Hepatic stellate cell (primary cell): ENCODE results near the gene ARIH2.
"Not testable (repeated sequence)": the region's sequence is repeated elsewhere in the genome, so short reads cannot be mapped to it uniquely, and the experiment has no call there.

Experiments
- DNase-seq: peaks from one replicate; pipeline ENCODE4 v3.0.0; 2011; ENCODE audit warnings: low spot score

ARIH2 gene

DNA sequence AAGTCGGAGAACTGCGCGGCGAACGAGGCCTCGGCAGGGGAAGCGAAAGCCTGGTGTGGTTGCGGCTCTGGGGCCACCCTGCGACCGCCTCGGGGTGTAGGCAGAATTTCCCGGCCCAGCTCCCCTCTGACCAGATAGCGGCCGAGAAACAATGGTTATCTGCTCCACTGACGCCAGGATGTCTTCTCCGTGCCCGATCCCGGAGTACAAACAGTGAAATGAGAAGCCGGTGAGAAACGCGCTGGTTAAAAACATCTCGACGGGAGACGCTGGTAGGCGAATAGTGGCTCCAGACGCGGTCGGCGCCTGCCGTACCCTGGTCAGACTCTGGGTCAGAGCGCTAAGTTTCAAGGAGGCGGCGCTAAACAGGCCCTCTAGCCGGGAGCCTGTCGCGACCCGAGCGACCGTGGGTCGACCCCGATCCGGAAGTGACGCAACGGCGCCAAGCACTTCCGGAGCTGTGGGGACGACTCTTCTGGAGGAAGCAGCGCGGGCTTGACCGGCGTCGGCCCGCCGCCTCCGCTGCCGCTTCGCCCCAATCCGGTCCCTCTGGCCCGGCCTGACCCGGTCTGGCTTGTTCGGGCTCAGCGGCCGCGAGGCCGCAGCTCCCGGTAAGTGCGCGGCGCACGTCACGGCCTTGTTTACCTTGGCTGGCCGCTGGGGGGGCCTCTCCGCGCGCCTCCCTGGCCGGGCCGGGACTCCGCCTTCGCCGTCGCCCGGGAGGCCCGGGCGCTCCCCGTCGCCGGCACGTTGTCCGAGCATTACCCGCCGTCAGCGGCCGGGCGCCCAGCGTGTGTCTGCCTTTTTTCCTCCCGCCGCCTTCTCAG lies at the start of gene ARIH2:
TSS of gene ARIH2 (plus strand) at position 455 of the 827 bp plus-strand sequence. CDS start 8,717 bp downstream, outside the sequence.
- peak; percentile 97 for DNase-seq

DNA sequence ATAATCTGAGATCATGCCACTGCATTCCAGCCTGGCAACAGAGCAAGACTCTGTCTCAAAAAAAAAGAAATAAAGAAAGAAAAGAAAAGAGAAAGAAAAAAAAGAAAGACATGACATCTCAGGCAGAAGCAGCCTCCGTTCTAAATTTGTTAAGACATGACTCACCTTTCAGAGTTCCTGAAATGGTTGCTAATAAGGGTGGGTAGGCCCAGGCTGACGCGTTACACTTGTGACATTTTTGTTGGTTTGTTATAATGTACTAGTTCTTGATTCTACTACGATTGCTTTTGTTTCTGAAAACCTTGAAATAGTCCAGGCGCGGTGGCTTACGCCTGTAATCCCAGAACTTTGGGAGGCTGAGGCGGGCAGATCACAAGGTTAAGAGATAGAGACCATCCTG lies 41.0 kb upstream of the ARIH2 start:
- no peak for DNase-seq

DNA sequence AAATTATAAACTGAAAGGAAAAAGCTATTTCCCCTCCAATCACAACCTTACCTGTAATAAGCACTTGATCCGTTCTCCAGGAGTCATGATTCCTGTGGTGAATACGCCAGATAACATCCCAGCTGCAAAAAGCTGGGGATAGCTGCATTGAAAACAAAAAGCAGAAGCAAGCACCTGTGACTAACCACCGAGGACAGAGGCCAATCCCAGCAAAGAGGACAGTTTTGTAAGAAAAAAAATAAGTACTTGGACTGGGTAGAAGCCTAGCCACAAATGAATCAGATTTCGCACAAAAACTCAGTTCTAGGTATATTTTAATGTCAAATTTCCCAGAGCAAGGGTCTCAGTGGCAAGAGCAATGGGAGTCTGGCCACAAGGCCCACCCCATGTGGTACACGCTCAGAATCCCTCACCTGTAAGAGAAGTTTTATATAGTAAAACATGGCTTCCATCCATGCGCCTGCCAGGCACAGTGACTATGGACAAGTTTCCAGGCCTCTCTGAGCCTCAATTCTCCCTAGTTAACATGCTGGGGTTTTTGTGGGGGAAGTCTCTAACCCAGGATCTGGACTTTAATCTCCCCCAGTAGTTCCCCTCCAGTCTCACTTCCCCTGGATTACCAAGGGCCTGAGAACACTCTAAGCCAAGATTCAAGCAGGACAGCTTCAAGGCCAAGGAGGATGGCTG lies 39.2 kb upstream of the ARIH2 start:
- no peak for DNase-seq

DNA sequence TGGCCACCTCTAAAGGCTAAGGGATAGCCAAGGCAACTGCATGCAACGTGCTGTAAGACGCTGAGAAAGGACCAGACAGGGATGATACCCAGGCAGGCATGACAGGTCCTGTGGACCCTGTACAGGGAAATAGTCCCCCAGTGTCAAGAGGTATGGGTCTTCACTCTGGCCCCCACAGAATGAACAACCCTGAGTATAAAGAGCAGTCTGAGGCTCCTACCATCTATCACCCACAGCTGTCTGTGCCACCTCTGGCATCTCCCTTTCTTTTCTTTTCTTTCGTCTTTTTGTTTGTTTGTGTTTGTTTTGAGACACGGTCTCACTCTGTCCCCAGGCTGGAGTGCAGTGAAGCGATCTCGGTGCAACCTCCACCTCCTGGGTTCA lies 38.7 kb upstream of the ARIH2 start:
- no peak for DNase-seq

DNA sequence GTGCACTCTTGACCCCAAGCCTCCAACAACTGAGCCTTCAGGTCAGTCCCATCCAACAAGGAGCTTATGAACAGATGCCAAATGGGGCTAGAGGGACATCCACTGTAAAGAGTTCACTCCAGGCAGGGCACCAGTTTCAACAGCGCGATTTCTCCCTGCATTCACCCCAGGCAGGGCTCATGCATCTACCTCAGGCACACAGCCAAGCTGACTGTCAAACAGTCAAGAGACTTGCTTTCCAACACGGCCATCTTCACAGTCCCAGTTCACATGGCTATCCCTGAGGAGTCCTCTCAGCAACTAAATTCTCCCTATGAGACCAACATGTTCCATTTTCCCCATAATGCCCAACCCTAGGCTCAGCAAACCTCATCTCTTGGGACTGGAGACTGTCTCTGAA lies 37.6 kb upstream of the ARIH2 start:
- no peak for DNase-seq

DNA sequence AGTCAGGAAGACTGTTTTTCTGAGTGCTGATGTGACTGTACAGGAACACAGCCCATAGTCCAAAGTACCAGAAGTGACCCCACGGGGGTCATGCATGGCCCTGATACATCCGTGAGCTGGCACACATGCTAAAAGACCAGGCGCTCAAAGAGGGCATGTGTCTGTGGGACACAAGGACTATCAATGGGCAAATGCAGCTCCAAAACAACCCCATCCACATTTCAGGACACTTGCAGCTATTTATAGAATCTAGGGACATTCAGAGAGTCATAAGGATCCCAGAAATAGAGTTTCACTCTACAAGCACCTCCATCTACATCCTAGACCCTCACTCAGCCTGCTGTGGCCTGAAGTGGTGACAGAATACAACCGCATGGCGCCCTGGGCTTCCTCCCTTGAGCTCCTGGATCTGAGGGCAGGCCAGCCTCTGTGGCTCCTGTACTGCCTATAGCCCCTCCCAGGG lies 37.0 kb upstream of the ARIH2 start:
- DNase-seq: no peak

DNA sequence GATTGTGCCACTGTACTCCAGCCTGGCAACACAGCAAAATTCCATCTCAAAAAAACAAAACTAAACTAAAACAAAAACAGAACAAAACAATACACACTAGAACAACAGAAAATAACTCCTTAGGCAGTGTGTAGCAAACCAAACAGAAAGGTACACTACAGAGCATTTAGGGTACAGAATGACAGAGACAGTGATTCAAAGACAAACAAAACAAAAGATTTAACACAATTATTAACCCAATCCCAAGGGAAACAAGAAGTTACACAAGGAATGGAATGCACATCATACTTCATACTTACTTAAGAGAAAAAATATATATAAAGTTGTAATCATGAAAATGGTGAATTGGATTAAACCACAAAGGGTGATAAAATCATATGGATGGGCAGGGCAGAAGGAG lies 32.9 kb upstream of the ARIH2 start:
- peak; percentile 14 for DNase-seq

DNA sequence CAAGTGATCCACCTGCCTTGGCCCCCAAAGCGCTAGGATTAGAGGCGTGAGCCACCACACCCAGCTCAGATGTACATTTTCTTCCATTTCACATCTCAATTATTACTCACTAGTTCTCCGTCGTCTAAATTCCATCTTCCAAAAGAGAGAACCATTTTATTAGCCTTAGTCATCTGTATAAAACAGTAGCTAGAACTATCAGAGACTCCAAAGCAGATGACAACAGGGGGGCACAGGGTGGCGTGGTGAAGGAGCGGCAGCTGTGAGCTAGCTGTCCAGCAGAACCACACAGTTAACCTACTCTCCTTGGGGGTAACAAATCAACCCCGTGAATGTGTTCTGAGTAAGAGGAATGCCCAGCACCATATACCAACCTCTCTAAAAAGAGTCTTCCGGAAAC lies 27.0 kb upstream of the ARIH2 start:
- no peak for DNase-seq

DNA sequence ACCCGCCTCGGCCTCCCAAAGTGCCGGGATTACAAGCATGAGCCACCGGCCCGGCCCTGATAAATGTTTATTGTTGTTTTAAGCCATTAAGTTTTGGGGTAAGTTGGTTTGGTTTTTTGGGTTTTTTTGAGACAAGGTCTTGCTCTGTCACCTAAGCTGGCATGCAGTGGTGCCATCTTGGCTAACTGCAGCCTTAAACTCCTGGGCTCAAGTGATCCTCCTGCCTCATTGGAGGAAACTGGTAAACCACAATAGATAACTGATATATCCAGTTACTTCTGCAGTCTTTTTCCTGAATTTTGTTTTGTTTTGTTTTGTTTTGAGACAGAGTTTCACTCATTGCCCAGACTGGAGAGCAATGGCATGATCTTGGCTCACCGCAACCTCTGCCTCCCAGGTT lies 24.1 kb upstream of the ARIH2 start:
- no peak for DNase-seq

DNA sequence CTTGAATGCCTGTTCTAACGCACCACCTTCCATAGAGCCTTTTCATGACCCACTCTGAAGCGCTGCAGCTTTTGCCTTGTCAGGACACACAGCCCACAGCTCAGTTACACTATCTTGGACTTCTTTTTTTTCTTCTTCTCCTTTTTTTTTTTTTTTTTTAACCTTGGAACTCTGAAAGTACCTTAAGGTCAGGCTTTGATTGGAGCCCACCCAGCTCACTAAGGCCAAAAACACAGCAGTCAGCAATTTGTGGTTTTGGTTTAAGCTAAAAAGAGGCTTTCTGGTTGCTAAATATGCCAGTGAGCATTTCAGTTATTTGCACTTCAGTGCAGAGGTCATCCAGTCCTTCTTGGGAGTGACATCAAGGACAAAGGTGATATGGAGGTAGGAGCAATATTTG lies 21.7 kb upstream of the ARIH2 start:
- no peak for DNase-seq

DNA sequence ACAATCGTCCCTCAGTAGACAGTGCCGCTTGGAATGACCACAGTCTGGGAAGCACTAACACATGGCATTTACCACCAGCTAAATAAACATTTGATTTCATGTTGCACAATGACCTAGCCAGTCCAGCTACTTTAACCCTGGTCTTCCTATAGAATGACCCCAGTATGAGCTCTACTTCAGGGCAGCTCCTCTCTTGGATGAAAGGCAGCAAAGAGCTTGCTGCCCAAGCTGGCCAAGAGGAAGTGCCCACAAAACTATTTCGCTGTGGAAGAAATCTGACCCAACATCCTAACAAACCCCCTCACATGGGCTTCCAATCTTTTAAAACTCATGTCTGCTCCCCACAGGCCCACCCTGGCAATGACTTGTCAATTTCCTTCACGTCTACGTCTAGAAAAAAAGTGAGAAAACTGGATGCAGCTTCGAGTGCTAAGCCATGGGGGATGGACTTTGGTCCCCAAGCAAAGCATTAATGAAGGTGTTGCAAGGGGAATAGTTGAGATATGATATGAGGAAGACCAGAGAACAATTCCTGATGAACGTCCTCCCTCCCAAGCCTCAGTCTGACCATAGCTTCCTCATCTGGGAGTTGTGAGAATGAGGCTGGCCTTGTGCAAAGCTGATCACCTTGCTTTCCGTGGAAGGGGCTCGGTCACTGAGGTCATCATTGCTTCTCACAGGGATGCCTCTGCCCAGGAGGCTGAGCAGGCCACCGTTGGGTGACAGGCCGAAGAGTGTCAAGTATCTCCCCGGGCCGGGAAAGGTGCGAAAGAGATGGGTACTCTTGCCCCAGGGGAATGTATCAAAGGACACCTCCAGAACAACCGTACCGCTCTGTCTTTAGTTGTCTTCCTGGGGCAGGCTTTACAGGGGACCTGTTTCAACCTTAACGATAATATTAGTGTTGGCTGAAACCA lies 20.9 kb upstream of the ARIH2 start:
- DNase-seq: no peak

DNA sequence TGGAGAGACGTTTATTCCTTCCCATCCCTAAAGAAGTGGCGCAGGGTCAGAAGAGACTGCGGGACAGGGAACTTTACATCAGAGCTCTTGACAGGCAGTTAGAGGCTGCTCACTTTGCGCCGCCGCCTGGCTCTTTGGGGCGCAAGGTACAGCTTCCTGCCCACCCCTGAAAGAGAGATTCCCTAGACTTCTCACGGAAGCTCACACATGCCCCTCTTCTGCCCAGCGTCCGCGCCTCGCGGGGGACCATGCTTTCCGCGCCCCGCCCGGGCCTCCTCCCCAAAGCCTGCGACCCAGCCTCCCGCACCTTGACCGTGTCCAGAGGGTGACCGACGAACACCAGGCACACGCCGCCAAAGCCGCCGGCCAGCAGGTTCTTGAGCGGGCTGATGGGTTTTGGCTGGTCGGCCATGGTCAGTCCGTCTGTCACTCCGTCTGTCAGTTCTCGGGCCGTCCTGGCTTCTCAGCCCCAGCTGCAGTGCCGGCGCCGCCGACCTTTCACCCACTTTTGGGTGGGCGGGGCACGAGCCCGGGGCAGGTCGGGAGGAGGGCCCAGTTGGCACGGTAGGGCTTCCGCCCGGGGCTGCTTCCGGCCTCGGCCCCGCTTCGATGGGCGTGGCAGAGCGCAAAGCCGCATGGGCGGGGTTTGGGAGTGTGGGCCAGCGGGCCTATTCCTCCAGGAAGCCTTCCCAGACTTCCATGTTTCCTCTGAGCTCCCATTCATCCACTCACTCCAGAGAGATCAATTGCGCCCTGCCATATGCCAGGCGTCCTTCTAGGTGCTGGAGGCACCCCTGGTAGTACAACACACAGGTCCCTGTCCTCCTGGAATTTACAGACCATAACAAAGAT lies 20.0 kb upstream of the ARIH2 start, which contains the start of gene SLC25A20:
TSS of gene SLC25A20 (minus strand) at position 500 of the 852 bp plus-strand sequence. CDS start at position 412, 88 bp downstream.
- peak; percentile 90 for DNase-seq

DNA sequence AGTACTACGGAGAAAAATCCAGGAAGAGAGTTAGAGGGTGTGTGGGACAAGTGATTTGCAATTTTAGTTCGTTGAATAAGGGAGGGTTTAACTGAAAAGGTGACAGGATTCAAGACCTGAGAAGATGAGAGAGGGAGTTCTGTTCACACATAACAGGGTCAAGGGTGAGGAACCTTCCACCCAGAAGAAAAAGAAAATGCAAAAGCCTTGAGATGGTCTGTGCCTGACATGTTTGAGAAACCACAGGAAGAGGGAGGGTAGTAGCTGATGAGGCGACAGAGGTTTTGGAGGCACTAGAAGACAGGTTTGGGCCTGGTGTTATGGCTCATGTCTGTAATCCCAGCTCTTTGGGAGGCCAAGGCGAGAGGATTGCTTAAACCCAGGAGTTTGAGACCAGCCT lies 19.4 kb upstream of the ARIH2 start:
- DNase-seq: no peak

DNA sequence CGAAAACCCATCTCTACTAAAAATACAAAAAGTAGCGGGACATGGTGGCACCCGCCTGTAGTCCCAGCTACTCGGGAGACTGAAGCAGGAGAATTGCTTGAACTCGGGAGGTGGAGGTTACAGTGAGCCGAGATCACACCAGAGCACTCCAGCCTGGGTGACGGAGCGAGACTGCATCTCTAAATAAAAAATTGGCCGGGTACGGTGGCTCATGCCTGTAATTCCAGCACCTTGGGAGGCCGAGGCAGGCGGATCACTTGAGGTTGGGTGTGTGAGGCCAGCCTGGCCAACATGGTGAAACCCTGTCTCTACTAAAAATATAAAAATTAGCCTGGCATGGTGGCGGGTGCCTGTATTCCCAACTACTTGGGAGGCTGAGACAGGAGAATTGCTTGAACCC lies 11.6 kb upstream of the ARIH2 start:
- DNase-seq: not testable (repeated sequence)

DNA sequence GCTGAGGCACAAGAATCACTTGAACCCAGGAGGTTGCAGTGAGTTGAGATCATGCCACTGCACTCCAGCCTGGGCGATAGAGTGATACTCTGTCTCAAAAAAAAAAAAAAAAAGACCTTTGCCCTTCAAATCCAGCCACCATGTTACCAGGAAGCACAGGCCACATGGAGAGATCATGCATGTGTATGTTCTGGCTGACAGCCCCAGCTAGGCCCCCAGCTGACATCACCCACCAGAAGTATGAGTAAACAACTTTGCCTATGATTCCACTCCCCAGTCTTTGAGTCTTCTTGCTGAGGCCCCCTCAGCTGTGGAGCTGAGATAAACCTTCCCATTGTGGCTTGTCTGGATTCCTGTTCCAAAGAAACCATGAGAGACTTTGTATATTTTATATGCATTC lies 3.3 kb upstream of the ARIH2 start:
- no peak for DNase-seq

DNA sequence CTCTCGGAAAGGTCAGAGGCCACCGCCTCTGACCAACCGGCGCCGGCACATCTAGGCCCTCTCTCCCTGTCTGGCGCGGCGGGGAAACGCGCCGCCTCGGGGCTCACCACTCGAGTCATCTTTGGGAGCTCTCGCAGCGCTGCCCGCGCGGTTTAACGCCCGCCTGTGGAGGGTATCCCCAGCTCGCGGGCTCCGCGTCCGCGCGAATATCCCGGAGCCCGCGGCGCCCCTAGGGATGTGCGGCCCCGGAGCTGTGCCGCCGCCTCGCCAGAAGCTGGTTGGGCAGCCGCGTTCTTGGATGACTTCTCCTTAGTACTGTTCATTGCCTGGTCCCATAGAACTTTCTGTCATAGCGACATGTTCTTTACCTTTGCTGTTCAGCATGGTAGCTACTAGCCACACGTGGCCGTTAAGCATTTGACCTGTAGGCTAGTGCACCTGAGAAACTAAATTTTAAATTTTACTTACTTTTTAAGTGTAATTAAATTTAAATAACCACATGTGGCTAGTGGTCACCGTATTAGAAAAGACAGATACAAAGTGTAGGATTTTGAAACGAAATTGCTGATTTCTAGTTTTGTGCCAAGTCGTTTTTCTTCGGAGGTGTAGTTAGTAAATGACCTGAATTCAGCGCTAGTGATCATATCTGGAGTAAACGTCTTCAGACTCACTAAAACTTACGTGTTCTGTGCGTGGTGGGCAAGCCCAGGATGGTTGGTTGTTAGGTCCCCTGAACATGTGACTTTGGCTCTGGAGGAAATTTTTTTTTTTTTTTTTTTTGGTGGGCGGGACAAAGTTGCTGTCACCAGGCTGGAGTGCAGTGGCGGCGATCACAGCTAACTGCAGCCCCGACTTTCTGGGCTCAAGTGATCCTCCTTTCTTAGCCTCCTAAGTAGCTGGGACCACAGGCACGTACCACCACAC lies 835 bp downstream of the ARIH2 start:
- peak; percentile 73 for DNase-seq

DNA sequence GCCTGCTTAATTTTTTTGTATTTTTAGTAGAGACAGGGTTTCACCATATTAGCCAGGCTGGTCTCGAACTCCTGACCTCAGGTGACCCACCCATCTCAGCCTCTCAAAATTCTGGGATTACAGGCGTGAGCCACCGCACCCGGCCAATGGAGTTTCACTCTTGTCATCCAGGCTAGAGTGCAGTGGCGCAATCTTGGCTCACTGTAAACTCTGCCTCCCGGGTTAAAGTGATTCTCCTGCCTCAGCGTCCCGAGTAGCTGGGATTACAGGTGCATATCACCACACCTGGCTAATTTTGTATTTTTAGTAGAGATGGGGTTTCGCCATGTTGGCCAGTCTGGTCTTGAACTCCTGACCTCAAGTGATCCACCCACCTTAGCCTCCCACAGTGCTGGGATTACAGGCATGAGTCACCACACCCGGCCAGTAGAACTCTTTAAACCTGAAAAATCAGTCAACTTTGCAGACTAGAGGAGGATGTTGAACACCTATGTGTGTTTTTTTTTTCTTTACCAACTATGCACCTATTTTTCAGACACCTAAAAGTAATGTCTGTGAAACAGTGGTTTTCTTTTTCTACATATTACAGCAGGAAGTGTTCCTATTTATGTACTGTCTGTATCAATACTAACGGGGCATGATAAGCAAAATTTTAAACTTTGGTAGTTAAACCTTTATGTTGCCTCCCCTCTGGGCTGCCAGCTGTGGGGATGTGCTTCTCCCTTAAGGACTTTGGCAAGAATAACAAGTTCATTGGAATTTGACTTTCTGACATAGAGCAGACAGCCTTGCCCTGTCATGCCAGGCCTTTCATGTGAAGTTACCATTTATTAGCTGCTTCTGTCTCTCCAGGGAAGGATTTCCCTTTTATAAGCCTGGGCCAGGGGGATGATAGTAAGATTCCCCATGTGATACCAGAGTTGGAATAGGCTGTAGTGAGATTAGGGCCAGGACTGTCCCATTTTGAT lies 8.1 kb downstream of the ARIH2 start:
- peak; percentile 46 for DNase-seq

DNA sequence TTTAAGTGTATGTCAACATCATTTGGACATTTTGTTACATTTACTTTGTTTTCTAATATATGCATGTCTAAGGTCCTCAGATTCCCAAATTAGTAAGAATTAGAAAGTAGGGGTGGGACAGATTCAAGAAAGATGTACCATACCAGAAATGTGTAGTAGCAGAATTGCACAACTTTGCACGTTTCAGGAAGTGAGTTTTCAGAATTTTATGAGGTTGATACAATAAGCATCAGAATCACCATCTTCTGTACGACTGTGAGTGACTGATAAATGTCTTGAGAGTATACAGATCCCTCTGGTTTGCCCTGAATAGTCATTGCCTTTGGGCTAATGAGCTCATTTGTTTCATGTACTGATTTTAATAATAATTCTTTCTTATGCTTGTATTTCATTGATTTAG lies 9.3 kb downstream of the ARIH2 start:
- no peak for DNase-seq

DNA sequence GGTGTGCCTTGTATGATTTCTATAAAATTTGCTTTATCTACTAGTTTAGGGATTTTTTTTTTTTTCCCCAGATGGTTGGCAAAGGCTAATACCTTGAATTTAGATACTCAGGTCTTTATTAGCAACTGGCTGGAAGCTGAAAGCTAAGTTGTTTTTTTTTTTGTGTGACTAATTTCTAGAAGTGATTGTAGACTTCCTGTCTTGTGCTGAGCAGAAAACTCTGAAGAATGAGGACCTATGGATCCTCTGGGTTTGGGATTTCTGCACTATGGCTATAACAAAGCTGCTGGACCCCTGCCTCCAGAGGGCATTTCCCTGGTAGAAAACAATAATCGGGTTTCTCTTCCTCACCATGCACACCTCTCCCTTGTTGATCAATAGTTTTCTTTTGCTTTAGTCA lies 10.0 kb downstream of the ARIH2 start:
- peak; percentile 54 for DNase-seq
